A673 (cell line): Measurements from ENCODE around the gene COA7. TPM values are rescaled to one million over a fixed set of nuclear protein-coding genes. Genes with fewer than 3 reads are reported as not detected.
"Not testable (repeated sequence)": the region's sequence is repeated elsewhere in the genome, so short reads cannot be mapped to it uniquely, and the experiment has no call there.

Source experiments
- BruUV-seq: library from RNA; stranded (reverse); fragments of 400-500 nt; replicated peaks from 2 replicates; lab custom pipeline; 2021; lab: Mats Ljungman, UMichigan
- CTCF ChIA-PET: fragments of 300-600 bp; sonication (Branson Sonifier 250); formaldehyde crosslinking; loops from one replicate; lab custom pipeline; 2022; ENCODE audit warnings: antibody characterized with exemption; lab: Charles Lee
- POLR2A ChIA-PET: fragments of 300-600 bp; sonication (Branson Sonifier 250); formaldehyde crosslinking; loops from one replicate; lab custom pipeline; 2022; ENCODE audit warnings: antibody characterized with exemption; ENCODE audit not compliant: low non-redundant PET; lab: Charles Lee
- DNase-seq: peaks from one replicate; pipeline ENCODE4 v3.0.0-alpha.2; 2015; ENCODE audit warnings: low spot score
- H3K27ac ChIP-seq: fragments of 200-600 bp; sonication (generic); 2 replicates; pipeline ENCODE4 v1.5.1; 2016; ENCODE audit warnings: mixed run types, low read depth, mild to moderate bottlenecking, mixed read lengths, antibody characterized with exemption, low read length; ENCODE audit not compliant: poor library complexity, severe bottlenecking
- H3K27me3 ChIP-seq: fragments of 200-600 bp; sonication (generic); replicated peaks from 2 replicates; pipeline ENCODE4 v1.6.1; 2017; ENCODE audit warnings: mixed run types, low read depth, mild to moderate bottlenecking, mixed read lengths, antibody characterized with exemption, low read length; ENCODE audit not compliant: insufficient read depth, poor library complexity
- H3K36me3 ChIP-seq: fragments of 200-600 bp; sonication (generic); 2 replicates; pipeline ENCODE4 v1.6.1; 2016; ENCODE audit warnings: mixed run types, mild to moderate bottlenecking, mixed read lengths, antibody characterized with exemption, low read length; ENCODE audit not compliant: insufficient read depth, poor library complexity, severe bottlenecking
- H3K4me1 ChIP-seq: fragments of 200-600 bp; sonication (generic); 2 replicates; pipeline ENCODE4 v1.6.1; 2017; ENCODE audit warnings: mixed run types, mild to moderate bottlenecking, mixed read lengths, antibody characterized with exemption, low read length; ENCODE audit not compliant: insufficient read depth, poor library complexity, severe bottlenecking
- H3K4me3 ChIP-seq: fragments of 200-600 bp; sonication (generic); 2 replicates; pipeline ENCODE4 v1.5.1; 2016; ENCODE audit warnings: low read depth, mixed run types, mild to moderate bottlenecking, mixed read lengths, low read length; ENCODE audit not compliant: poor library complexity, severe bottlenecking
- H3K9me3 ChIP-seq: fragments of 200-600 bp; sonication (generic); 2 replicates; pipeline ENCODE4 v1.6.1; 2016; ENCODE audit warnings: mixed run types, low read depth, mild to moderate bottlenecking, mixed read lengths, antibody characterized with exemption, low read length; ENCODE audit not compliant: poor library complexity, severe bottlenecking
- EZH2 ChIP-seq: fragments of 200-600 bp; sonication (generic); IDR thresholded peaks from 2 replicates; pipeline ENCODE4 v1.6.1; 2017; ENCODE audit warnings: borderline replicate concordance, low read depth, mild to moderate bottlenecking, mixed read lengths, antibody characterized with exemption, low read length; ENCODE audit not compliant: poor library complexity, severe bottlenecking
- intact Hi-C: fragments of 100-400 bp; cut with micrococcal nuclease; formaldehyde crosslinking; loops from one replicate; pipeline ENCODE4 v1.10.0; 2022; ENCODE audit not compliant: unreplicated experiment
- total RNA-seq: library from RNA; stranded (reverse); gene quantifications from 2 replicates; pipeline ENCODE4 v1.2.3, GENCODE V29; 2021
- TF ChIP-seq, protein P1 (sequence below): fragments of 300-800, 200-600 bp; sonication (generic); conservative IDR thresholded peaks from 2 replicates; pipeline ENCODE4 v1.5.1; 2017; ENCODE audit warnings: low read depth, mild to moderate bottlenecking, antibody characterized with exemption, low read length, moderate library complexity, mixed read lengths

Gene COA7
- total RNA-seq, 1 experiment from 2014 or later, result 53.4 TPM

- peaks cover 37% of the 10 kb centered on the region for H3K36me3 ChIP-seq
- peak; percentile 85 for DNase-seq
- CTCF ChIA-PET, result interaction anchor here (0.6 to 0.8 kb wide), 6 partner anchors 134 to 494 kb away, joined by 3 to 14 read pairs (median 4); partner anchors contain the start of genes ORC1, PRPF38A and TUT4
- H3K27me3 ChIP-seq, H3K4me3 ChIP-seq, BruUV-seq, H3K27ac ChIP-seq, POLR2A ChIA-PET, H3K4me1 ChIP-seq, H3K9me3 ChIP-seq: not testable (repeated sequence)
- intact Hi-C loops, result loop anchor here (1.0 to 10.0 kb wide), 3 partner anchors 283 to 559 kb away; partner anchors contain the start of gene CC2D1B
- TF ChIP-seq, protein P1, sequence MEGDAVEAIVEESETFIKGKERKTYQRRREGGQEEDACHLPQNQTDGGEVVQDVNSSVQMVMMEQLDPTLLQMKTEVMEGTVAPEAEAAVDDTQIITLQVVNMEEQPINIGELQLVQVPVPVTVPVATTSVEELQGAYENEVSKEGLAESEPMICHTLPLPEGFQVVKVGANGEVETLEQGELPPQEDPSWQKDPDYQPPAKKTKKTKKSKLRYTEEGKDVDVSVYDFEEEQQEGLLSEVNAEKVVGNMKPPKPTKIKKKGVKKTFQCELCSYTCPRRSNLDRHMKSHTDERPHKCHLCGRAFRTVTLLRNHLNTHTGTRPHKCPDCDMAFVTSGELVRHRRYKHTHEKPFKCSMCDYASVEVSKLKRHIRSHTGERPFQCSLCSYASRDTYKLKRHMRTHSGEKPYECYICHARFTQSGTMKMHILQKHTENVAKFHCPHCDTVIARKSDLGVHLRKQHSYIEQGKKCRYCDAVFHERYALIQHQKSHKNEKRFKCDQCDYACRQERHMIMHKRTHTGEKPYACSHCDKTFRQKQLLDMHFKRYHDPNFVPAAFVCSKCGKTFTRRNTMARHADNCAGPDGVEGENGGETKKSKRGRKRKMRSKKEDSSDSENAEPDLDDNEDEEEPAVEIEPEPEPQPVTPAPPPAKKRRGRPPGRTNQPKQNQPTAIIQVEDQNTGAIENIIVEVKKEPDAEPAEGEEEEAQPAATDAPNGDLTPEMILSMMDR, result peak; percentile 78
These were observed 11.8 kb downstream of the COA7 start for GRCh38 chr1:52686261-52686751.

- TF ChIP-seq, protein P1, result no peak
- TF ChIP-seq EZH2, result no peak
- BruUV-seq, result no TSS peak
- CTCF ChIA-PET, result no interaction called here
- H3K27me3 ChIP-seq, result no peaks in the 10 kb centered on the region
- H3K4me3 ChIP-seq, result no peak overlapping the region
- no peaks in the 10 kb centered on the region for H3K9me3 ChIP-seq
- peaks cover 32% of the 10 kb centered on the region for H3K36me3 ChIP-seq
- no peak overlapping the region for H3K27ac ChIP-seq
- intact Hi-C loops, result loop anchor here (10.0 kb wide), 1 partner anchor 320 kb away; the partner anchor contains the start of gene CC2D1B
- DNase-seq, result no peak
- no peaks in the 10 kb centered on the region for H3K4me1 ChIP-seq
- POLR2A ChIA-PET, result interaction anchor here (0.7 kb wide), 1 partner anchor 427 kb away, joined by 25 read pairs; no protein-coding TSS in a partner anchor
These were observed 13.6 kb downstream of the COA7 start for GRCh38 chr1:52684545-52684944.

DNA sequence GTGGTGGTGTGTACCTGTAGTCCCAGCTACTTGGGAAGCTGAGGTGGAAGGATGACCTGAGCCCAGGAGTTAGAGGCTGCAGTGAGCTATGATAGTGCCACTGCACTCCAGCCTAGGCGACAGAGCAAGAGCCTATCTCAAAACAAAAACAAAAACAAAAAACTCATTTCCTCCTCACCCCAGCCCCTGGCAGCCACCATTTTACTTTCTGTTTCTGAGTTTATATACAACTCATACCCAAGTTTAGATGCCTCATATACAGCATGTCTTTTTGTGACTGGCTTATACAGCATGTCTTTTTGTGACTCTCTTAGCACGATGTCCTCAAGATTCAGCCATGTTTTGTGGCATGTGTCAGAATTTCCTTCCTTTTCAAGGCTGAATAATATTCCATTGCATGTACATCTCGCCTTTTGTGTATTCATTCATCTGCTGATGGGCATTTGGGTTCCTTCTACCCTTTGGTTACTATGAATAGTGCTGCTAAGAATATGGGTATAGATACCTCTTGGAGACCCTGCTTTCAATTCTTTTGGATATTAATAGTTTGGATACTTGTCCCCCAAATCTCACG is 14.7 kb downstream of the COA7 start:
- no TSS peak for BruUV-seq
- Histone ChIP-seq H3K9me3 (no peaks in the 10 kb centered on the region), H3K4me1 (no peaks in the 10 kb centered on the region), H3K36me3 (peaks cover 28% of the 10 kb centered on the region), H3K27me3 (no peaks in the 10 kb centered on the region), H3K27ac (no peak overlapping the region), H3K4me3 (no peak overlapping the region)
- DNase-seq, result no peak
- ChIA-PET POLR2A (no interaction called here), CTCF (no interaction called here)
- intact Hi-C loops, result loop anchor here (10.0 kb wide), 1 partner anchor 319 kb away; the partner anchor contains the start of gene CC2D1B
- no peak for TF ChIP-seq EZH2

GRCh38 chr1:52681136-52681535 is 17.0 kb downstream of the COA7 start:
- DNase-seq, result no peak
- Histone ChIP-seq H3K27ac (no peak overlapping the region), H3K4me3 (no peak overlapping the region), H3K27me3 (no peaks in the 10 kb centered on the region), H3K36me3 (peaks cover 8% of the 10 kb centered on the region), H3K9me3 (no peaks in the 10 kb centered on the region), H3K4me1 (peaks cover 5% of the 10 kb centered on the region)
- CTCF ChIA-PET, result no interaction called here
- POLR2A ChIA-PET, result no interaction called here
- TF ChIP-seq EZH2, result no peak
- TF ChIP-seq, protein P1, result no peak
- intact Hi-C loops, result loop anchor here (10.0 kb wide), 1 partner anchor 316 kb away; the partner anchor contains the start of gene CC2D1B
- BruUV-seq, result no TSS peak
